ENCODE data around the gene AXIN1.
"Not testable (repeated sequence)": the region's sequence is repeated elsewhere in the genome, so short reads cannot be mapped to it uniquely, and the experiment has no call there.

Gene AXIN1

DNA sequence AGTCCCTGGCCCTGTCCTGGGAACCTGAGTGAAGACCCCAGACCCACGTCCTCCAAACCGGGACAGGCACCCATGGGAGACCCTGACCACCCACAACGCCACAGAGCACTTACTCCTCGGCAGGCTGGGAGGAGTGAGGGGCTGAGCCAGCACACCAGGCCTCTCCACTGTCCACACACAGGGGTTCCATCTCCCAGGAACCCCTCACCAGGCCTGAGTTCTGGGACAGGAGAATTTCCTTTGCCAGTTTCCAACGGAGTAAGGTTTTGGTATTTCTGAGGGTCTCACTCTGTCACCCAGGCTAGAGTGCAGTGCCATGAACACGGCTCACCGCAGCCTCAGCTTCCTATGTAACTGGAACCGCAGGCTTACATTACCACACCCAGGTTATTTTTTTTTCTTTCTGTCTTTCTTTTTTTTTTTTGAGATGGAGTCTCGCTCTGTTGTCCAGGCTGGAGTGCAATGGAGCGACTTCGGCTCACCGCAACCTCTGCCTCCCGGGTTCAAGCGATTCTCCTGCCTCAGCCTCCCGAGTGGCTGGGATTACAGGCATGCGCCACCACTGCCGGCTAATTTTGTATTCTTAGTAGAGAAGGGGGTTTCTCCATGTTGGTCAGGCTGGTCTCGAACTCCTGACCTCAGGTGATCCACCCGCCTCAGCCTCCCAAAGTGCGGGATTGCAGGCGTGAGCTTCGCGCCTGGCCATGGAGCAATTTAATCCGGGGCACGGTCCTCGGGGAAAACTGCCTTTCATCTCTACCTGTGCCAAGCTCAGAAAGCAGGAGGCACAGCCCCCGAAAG, 27.6 kb upstream of the AXIN1 start:
- H3K9ac ChIP-seq (ENCODE audit: low read length) = peak overlapping the region; percentile 56
- H3K4me1 ChIP-seq (ENCODE audit: control insufficient read depth, insufficient read depth, low read length) = peaks cover 34% of the 10 kb centered on the region
- H3K27me3 ChIP-seq (ENCODE audit: control insufficient read depth, insufficient read depth, low read length) = peaks cover 4% of the 10 kb centered on the region; the same call in 1 of the 2 replicates
- H3K9me3 ChIP-seq (ENCODE audit: control insufficient read depth, insufficient read depth, low read depth, low read length) = no peaks in the 10 kb centered on the region
- H3K27ac ChIP-seq (ENCODE audit: low read depth, low read length) = no peak overlapping the region
- H3K36me3 ChIP-seq (ENCODE audit: control insufficient read depth, insufficient read depth, low read length) = peaks cover 25% of the 10 kb centered on the region
- H3K4me3 ChIP-seq (ENCODE audit: low read depth, low read length) = peak overlapping the region; percentile 72

GRCh38 chr16:379183-379960, 26.8 kb upstream of the AXIN1 start:
- Histone ChIP-seq H3K9me3 (ENCODE audit: control insufficient read depth, insufficient read depth, low read depth, low read length) (no peaks in the 10 kb centered on the region), H3K36me3 (ENCODE audit: control insufficient read depth, insufficient read depth, low read length) (peaks cover 33% of the 10 kb centered on the region), H3K4me3 (ENCODE audit: low read depth, low read length) (peak overlapping the region; percentile 72), H3K4me1 (ENCODE audit: control insufficient read depth, insufficient read depth, low read length) (peaks cover 28% of the 10 kb centered on the region), H3K27ac (ENCODE audit: low read depth, low read length) (no peak overlapping the region), H3K9ac (ENCODE audit: low read length) (peak overlapping the region; percentile 56), H3K27me3 (ENCODE audit: control insufficient read depth, insufficient read depth, low read length) (peaks cover 4% of the 10 kb centered on the region; the same call in 1 of the 2 replicates)

- peak overlapping the region; percentile 10; the same call in 1 of the 2 replicates for H3K4me3 ChIP-seq (ENCODE audit: low read depth, low read length)
- H3K27me3 ChIP-seq (ENCODE audit: control insufficient read depth, insufficient read depth, low read length) = peaks cover 4% of the 10 kb centered on the region; the same call in 1 of the 2 replicates
- H3K36me3 ChIP-seq (ENCODE audit: control insufficient read depth, insufficient read depth, low read length) = peaks cover 38% of the 10 kb centered on the region
- no peak overlapping the region for H3K27ac ChIP-seq (ENCODE audit: low read depth, low read length)
- peaks cover 23% of the 10 kb centered on the region for H3K4me1 ChIP-seq (ENCODE audit: control insufficient read depth, insufficient read depth, low read length)
- H3K9ac ChIP-seq (ENCODE audit: low read length) = no peak overlapping the region
- no peaks in the 10 kb centered on the region for H3K9me3 ChIP-seq (ENCODE audit: control insufficient read depth, insufficient read depth, low read depth, low read length)
Observed at GRCh38 chr16:378821-379182, 26.3 kb upstream of the AXIN1 start.

DNA sequence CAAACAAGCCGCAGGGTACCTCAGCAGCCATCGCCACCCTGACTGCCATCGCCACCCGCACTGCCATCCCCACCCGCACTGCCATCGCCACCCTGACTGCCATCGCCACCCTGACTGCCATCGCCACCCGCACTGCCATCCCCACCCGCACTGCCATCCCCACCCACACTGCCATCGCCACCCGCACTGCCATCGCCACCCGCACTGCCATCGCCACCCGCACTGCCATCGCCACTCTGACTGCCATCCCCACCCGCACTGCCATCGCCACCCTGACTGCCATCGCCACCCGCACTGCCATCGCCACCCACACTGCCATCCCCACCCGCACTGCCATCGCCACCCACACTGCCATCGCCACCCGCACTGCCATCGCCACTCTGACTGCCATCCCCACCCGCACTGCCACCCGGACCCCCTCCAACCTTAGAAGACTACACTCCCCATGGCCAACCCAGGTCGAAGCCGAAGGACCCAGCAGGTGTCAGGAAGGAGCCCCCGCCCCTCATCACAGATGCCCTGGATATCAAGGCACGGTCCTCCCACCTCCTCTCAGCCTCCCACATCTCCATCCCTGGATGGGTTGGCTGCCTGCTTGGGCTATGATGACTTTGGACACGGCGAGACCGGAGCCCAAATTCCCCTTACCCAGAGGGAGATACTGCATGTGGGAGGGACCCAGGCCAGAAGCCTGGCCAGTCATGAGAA, 25.7 kb upstream of the AXIN1 start:
- Histone ChIP-seq H3K36me3 (ENCODE audit: control insufficient read depth, insufficient read depth, low read length) (peaks cover 44% of the 10 kb centered on the region), H3K4me3 (ENCODE audit: low read depth, low read length) (peak overlapping the region; percentile 10; the same call in 1 of the 2 replicates), H3K4me1 (ENCODE audit: control insufficient read depth, insufficient read depth, low read length) (peaks cover 19% of the 10 kb centered on the region)
- not testable (repeated sequence) for H3K9ac ChIP-seq (ENCODE audit: low read length); H3K27me3 ChIP-seq (ENCODE audit: control insufficient read depth, insufficient read depth, low read length); H3K27ac ChIP-seq (ENCODE audit: low read depth, low read length); H3K9me3 ChIP-seq (ENCODE audit: control insufficient read depth, insufficient read depth, low read depth, low read length)

- H3K4me3 ChIP-seq (ENCODE audit: low read depth, low read length) = no peak overlapping the region
- H3K27ac ChIP-seq (ENCODE audit: low read depth, low read length) = no peak overlapping the region
- H3K9ac ChIP-seq (ENCODE audit: low read length) = no peak overlapping the region
- peaks cover 51% of the 10 kb centered on the region for H3K36me3 ChIP-seq (ENCODE audit: control insufficient read depth, insufficient read depth, low read length)
- H3K9me3 ChIP-seq (ENCODE audit: control insufficient read depth, insufficient read depth, low read depth, low read length) = no peaks in the 10 kb centered on the region
- peaks cover 15% of the 10 kb centered on the region for H3K4me1 ChIP-seq (ENCODE audit: control insufficient read depth, insufficient read depth, low read length)
- peaks cover 4% of the 10 kb centered on the region; the same call in 1 of the 2 replicates for H3K27me3 ChIP-seq (ENCODE audit: control insufficient read depth, insufficient read depth, low read length)
Observed at GRCh38 chr16:377419-377951, 25.0 kb upstream of the AXIN1 start.

DNA sequence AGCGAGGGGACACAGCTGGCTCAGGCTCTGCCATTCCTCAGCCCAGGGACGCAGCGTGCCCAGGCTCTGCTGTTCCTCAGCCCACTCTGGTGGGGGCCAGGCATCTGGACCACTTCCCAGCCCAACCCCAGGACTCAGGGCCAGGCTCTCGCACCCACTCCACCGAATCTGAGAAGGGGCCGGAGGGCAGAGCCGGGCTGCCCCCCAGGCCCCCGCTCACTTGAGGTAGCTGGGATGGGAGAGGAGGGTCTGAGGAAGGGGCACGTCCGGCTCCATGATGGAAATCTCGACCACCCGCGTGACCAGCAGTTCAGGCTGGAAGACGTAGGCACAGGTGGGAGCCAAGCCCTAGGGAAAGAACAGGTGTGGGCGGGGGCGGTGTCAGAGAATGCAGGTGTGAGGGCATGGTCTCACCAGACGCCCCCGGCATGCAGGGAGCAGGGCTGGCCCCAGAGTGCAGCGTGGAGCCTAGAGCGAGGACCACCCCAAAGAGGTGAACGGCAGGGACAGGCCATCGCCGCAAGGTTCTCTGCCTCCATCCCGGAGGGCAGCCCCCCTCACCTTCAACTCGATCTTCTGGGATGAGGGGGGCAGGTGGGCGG, 24.4 kb upstream of the AXIN1 start:
- H3K27ac ChIP-seq (ENCODE audit: low read depth, low read length) = no peak overlapping the region
- no peaks in the 10 kb centered on the region for H3K27me3 ChIP-seq (ENCODE audit: control insufficient read depth, insufficient read depth, low read length)
- H3K4me3 ChIP-seq (ENCODE audit: low read depth, low read length) = no peak overlapping the region
- H3K9ac ChIP-seq (ENCODE audit: low read length) = no peak overlapping the region
- H3K9me3 ChIP-seq (ENCODE audit: control insufficient read depth, insufficient read depth, low read depth, low read length) = no peaks in the 10 kb centered on the region
- H3K36me3 ChIP-seq (ENCODE audit: control insufficient read depth, insufficient read depth, low read length) = peaks cover 57% of the 10 kb centered on the region
- peaks cover 15% of the 10 kb centered on the region for H3K4me1 ChIP-seq (ENCODE audit: control insufficient read depth, insufficient read depth, low read length)

GRCh38 chr16:375927-376816, 23.6 kb upstream of the AXIN1 start:
- H3K9me3 ChIP-seq (ENCODE audit: control insufficient read depth, insufficient read depth, low read depth, low read length) = no peaks in the 10 kb centered on the region
- H3K9ac ChIP-seq (ENCODE audit: low read length) = no peak overlapping the region
- peaks cover 62% of the 10 kb centered on the region for H3K36me3 ChIP-seq (ENCODE audit: control insufficient read depth, insufficient read depth, low read length)
- H3K27me3 ChIP-seq (ENCODE audit: control insufficient read depth, insufficient read depth, low read length) = no peaks in the 10 kb centered on the region
- H3K4me3 ChIP-seq (ENCODE audit: low read depth, low read length) = no peak overlapping the region
- H3K27ac ChIP-seq (ENCODE audit: low read depth, low read length) = no peak overlapping the region
- peaks cover 15% of the 10 kb centered on the region for H3K4me1 ChIP-seq (ENCODE audit: control insufficient read depth, insufficient read depth, low read length)

GRCh38 chr16:375212-375611, 22.7 kb upstream of the AXIN1 start:
- H3K27ac ChIP-seq (ENCODE audit: low read depth, low read length) = no peak overlapping the region
- no peaks in the 10 kb centered on the region for H3K27me3 ChIP-seq (ENCODE audit: control insufficient read depth, insufficient read depth, low read length)
- peaks cover 62% of the 10 kb centered on the region for H3K36me3 ChIP-seq (ENCODE audit: control insufficient read depth, insufficient read depth, low read length)
- no peak overlapping the region for H3K9ac ChIP-seq (ENCODE audit: low read length)
- H3K9me3 ChIP-seq (ENCODE audit: control insufficient read depth, insufficient read depth, low read depth, low read length) = no peaks in the 10 kb centered on the region
- no peak overlapping the region for H3K4me3 ChIP-seq (ENCODE audit: low read depth, low read length)
- peaks cover 21% of the 10 kb centered on the region for H3K4me1 ChIP-seq (ENCODE audit: control insufficient read depth, insufficient read depth, low read length)

DNA sequence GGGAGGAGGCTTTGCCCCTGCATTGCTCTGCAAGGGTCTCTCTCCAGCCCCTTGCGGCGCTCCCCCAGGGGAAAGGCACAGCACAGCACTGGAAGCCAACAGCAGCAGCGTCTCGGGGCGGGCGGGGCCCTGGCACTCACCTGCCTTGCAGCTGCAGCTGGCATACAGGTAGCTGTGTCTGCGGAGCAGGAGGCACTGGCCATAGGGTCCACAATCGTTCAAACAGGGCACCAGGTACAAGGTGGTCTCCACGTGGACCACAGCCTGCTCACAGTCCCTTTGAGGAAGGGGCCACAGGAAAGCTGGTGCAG, 22.0 kb upstream of the AXIN1 start:
- peaks cover 62% of the 10 kb centered on the region for H3K36me3 ChIP-seq (ENCODE audit: control insufficient read depth, insufficient read depth, low read length)
- no peak overlapping the region for H3K9ac ChIP-seq (ENCODE audit: low read length)
- no peak overlapping the region for H3K27ac ChIP-seq (ENCODE audit: low read depth, low read length)
- H3K4me1 ChIP-seq (ENCODE audit: control insufficient read depth, insufficient read depth, low read length) = peaks cover 19% of the 10 kb centered on the region
- H3K9me3 ChIP-seq (ENCODE audit: control insufficient read depth, insufficient read depth, low read depth, low read length) = no peaks in the 10 kb centered on the region
- no peak overlapping the region for H3K4me3 ChIP-seq (ENCODE audit: low read depth, low read length)
- H3K27me3 ChIP-seq (ENCODE audit: control insufficient read depth, insufficient read depth, low read length) = no peaks in the 10 kb centered on the region

Measured in HUES6 (cell line).